Right ventricle myocardium inferior (tissue), 1 donor: ENCODE data around the gene CASP1. TPM values are rescaled to one million over a fixed set of nuclear protein-coding genes. Genes with fewer than 3 reads are reported as not detected.

Source experiments
- ATAC-seq: fragments of 200-7000 bp; cut with Tn5 transposase; one replicate; pipeline ENCODE4 v1.9.1; 2020; ENCODE audit warnings: mild to moderate bottlenecking, moderate library complexity
- DNase-seq: peaks from one replicate; pipeline ENCODE4 v3.0.0; 2021; ENCODE audit errors: missing footprints
- intact Hi-C: fragments of 100-400 bp; cut with DNase I; formaldehyde crosslinking; loops from one replicate; pipeline ENCODE4 v1.11.0; 2022
- total RNA-seq: library from RNA; stranded (reverse); fragmentation: NEBNext Ultra II Directional; extraction: Animal tissue kit (Norgen Biotek cat#: 25700); gene quantifications from one replicate; pipeline ENCODE4 v1.2.1, GENCODE V29; 2021
- donor health status: DM: no; HTN: yes; CAD: no; lungs with severe emphysema.

The CASP1 gene
- total RNA-seq, 1 donor from 2014 or later: 11.9 TPM

- intact Hi-C loops: no loop called here
- ATAC-seq (no peak), DNase-seq (no peak)
Observed at GRCh38 chr11:105000167-105000566, 34.8 kb downstream of the CASP1 start.

GRCh38 chr11:104999721-105000120 lies 35.2 kb downstream of the CASP1 start:
- intact Hi-C loops: no loop called here
- DNase-seq (no peak), ATAC-seq (no peak)

- ATAC-seq: no peak
Observed at GRCh38 chr11:104997288-104997687, 37.7 kb downstream of the CASP1 start.

GRCh38 chr11:104995001-104995408 lies 39.9 kb downstream of the CASP1 start:
- ATAC-seq (no peak), DNase-seq (no peak)
- intact Hi-C loops: no loop called here

More at GRCh38 chr11:104997288-104997687, 37.7 kb downstream of the CASP1 start:
- intact Hi-C loops: no loop called here
- DNase-seq: no peak

GRCh38 chr11:104992781-104993180 lies 42.2 kb downstream of the CASP1 start:
- ATAC-seq: no peak
- no peak for DNase-seq
- intact Hi-C loops: no loop called here

GRCh38 chr11:104991994-104992393 lies 43.0 kb downstream of the CASP1 start:
- DNase-seq: no peak
- no peak for ATAC-seq
- intact Hi-C loops: no loop called here

GRCh38 chr11:104984808-104985207 lies 50.1 kb downstream of the CASP1 start:
- intact Hi-C loops: no loop called here
- no peak for DNase-seq
- ATAC-seq: no peak

GRCh38 chr11:104979839-104980238 lies 55.1 kb downstream of the CASP1 start:
- no peak for ATAC-seq
- intact Hi-C loops: no loop called here
- DNase-seq: no peak

Other genes starting within 250 kb of the CASP1 start
- 0.22 TPM for gene CASP12, start 136.7 kb downstream of the CASP1 start, total RNA-seq
- gene CASP4, start 66.6 kb downstream of the CASP1 start, total RNA-seq: 15.1 TPM
- gene CASP5, start 12.0 kb downstream of the CASP1 start, total RNA-seq: not detected
- 9.2 TPM for gene CARD16, start 10.2 kb upstream of the CASP1 start, total RNA-seq
- gene CARD18, start 104.6 kb upstream of the CASP1 start, total RNA-seq: 0.89 TPM